ENCODE measurements around the gene ALG14.

ALG14 gene

GRCh38 chr1:94927405-94928175 lies 145.2 kb downstream of the ALG14 start:
- no peak overlapping the region for H3K4me3 ChIP-seq (replicated peaks; ENCODE audit: insufficient read depth, low read length)
- peaks cover 52% of the 10 kb centered on the region for H3K27me3 ChIP-seq (ENCODE audit: insufficient read depth, poor library complexity, severe bottlenecking)
- TF ChIP-seq CTCF (IDR thresholded peaks at IDR 0.05; ENCODE audit: insufficient read depth, low read length) (no peak), SPI1 (IDR thresholded peaks at IDR 0.05; ENCODE audit: borderline replicate concordance, low read depth) (no peak), GABPA (IDR thresholded peaks at IDR 0.05; ENCODE audit: low read depth) (no peak), POLR2AphosphoS5 (IDR thresholded peaks at IDR 0.05; ENCODE audit: low read depth) (no peak), REST (IDR thresholded peaks at IDR 0.05; ENCODE audit: insufficient replicate concordance, low read depth) (no peak)
- DNase-seq (ENCODE audit: low read depth in 1 of 2, low spot score in 1 of 2), result no peak
- no peak overlapping the region for H3K27ac ChIP-seq (replicated peaks)

GRCh38 chr1:94926915-94927404 lies 145.8 kb downstream of the ALG14 start, which contains the start of gene CNN3:
Gene CNN3 (minus strand): TSS chr1:94927110. CDS start chr1:94926894, 216 bp downstream.
- Histone ChIP-seq H3K4me3 (replicated peaks; ENCODE audit: insufficient read depth, low read length) (peak within 1 kb of the TSS; percentile 29), H3K27me3 (ENCODE audit: insufficient read depth, poor library complexity, severe bottlenecking) (peaks cover 54% of the 10 kb centered on the region), H3K27ac (replicated peaks) (no peak within 1 kb of the TSS)
- no peak for DNase-seq (ENCODE audit: low read depth in 1 of 2, low spot score in 1 of 2)
- TF ChIP-seq CTCF (IDR thresholded peaks at IDR 0.05; ENCODE audit: insufficient read depth, low read length) (no peak), GABPA (IDR thresholded peaks at IDR 0.05; ENCODE audit: low read depth) (no peak), SPI1 (IDR thresholded peaks at IDR 0.05; ENCODE audit: borderline replicate concordance, low read depth) (no peak), REST (IDR thresholded peaks at IDR 0.05; ENCODE audit: insufficient replicate concordance, low read depth) (no peak), POLR2AphosphoS5 (IDR thresholded peaks at IDR 0.05; ENCODE audit: low read depth) (no peak)

- no peak for DNase-seq (ENCODE audit: low read depth in 1 of 2, low spot score in 1 of 2)
- peak overlapping the region; percentile 29 for H3K4me3 ChIP-seq (replicated peaks; ENCODE audit: insufficient read depth, low read length)
- peaks cover 54% of the 10 kb centered on the region for H3K27me3 ChIP-seq (ENCODE audit: insufficient read depth, poor library complexity, severe bottlenecking)
- no peak for TF ChIP-seq GABPA (IDR thresholded peaks at IDR 0.05; ENCODE audit: low read depth)
- TF ChIP-seq REST (IDR thresholded peaks at IDR 0.05; ENCODE audit: insufficient replicate concordance, low read depth), result no peak
- TF ChIP-seq POLR2AphosphoS5 (IDR thresholded peaks at IDR 0.05; ENCODE audit: low read depth), result no peak
- no peak for TF ChIP-seq SPI1 (IDR thresholded peaks at IDR 0.05; ENCODE audit: borderline replicate concordance, low read depth)
- no peak for TF ChIP-seq CTCF (IDR thresholded peaks at IDR 0.05; ENCODE audit: insufficient read depth, low read length)
- no peak overlapping the region for H3K27ac ChIP-seq (replicated peaks)
Observed at GRCh38 chr1:94926126-94926914, 146.4 kb downstream of the ALG14 start.
